Chondrocyte (in vitro differentiated cells): ENCODE data around the gene BCAT1. TPM values are rescaled to one million over a fixed set of nuclear protein-coding genes. Genes with fewer than 3 reads are reported as not detected.

Experiments
- DNase-seq: peaks from one replicate; pipeline ENCODE4 v3.0.0; 2021; ENCODE audit warnings: mixed read lengths, low spot score
- H3K27ac Mint-ChIP-seq: one replicate; pipeline ENCODE4 v1.8.0; 2021; ENCODE audit warnings: mild to moderate bottlenecking, moderate library complexity, mixed read lengths; ENCODE audit not compliant: unreplicated experiment
- H3K27me3 Mint-ChIP-seq: 2 replicates; pipeline ENCODE4 v1.8.0; 2021; ENCODE audit warnings: low read depth, mixed read lengths
- H3K36me3 Mint-ChIP-seq: 2 replicates; pipeline ENCODE4 v1.8.0; 2021; ENCODE audit warnings: low read depth, mixed read lengths
- H3K4me1 Mint-ChIP-seq: 2 replicates; pipeline ENCODE4 v1.8.0; 2021; ENCODE audit warnings: low read depth, mild to moderate bottlenecking, mixed read lengths
- H3K4me3 Mint-ChIP-seq: one replicate; pipeline ENCODE4 v1.8.0; 2021; ENCODE audit warnings: mild to moderate bottlenecking, moderate library complexity, mixed read lengths; ENCODE audit not compliant: unreplicated experiment
- H3K9me3 Mint-ChIP-seq: 2 replicates; pipeline ENCODE4 v1.8.0; 2021; ENCODE audit warnings: low read depth, mixed read lengths
- CTCF ChIP-seq: fragments of 200-600 bp; sonication (generic); IDR thresholded peaks from 2 replicates; pipeline ENCODE4 v1.5.0; 2021; ENCODE audit warnings: antibody characterized with exemption, mild to moderate bottlenecking, moderate library complexity
- total RNA-seq: library from RNA; stranded (reverse); gene quantifications from 3 replicates; pipeline ENCODE4 v1.2.1, GENCODE V29; 2021

BCAT1 gene
- total RNA-seq, 1 donor from 2014 or later: 240 TPM

GRCh38 chr12:24922090-24922489 is 26.8 kb downstream of the BCAT1 start:
- Mint-ChIP-seq H3K36me3 (no peaks in the 10 kb centered on the region), H3K4me1 (peaks cover 63% of the 10 kb centered on the region), H3K9me3 (no peaks in the 10 kb centered on the region), H3K27ac (peak overlapping the region; percentile 84), H3K4me3 (no peak overlapping the region), H3K27me3 (no peaks in the 10 kb centered on the region)
- DNase-seq: no peak
- no peak for TF ChIP-seq CTCF

GRCh38 chr12:24921251-24922038 is 27.5 kb downstream of the BCAT1 start:
- Mint-ChIP-seq H3K9me3 (no peaks in the 10 kb centered on the region), H3K4me1 (peaks cover 61% of the 10 kb centered on the region)

GRCh38 chr12:24920141-24920540 is 28.8 kb downstream of the BCAT1 start:
- no peak for DNase-seq
- no peak for TF ChIP-seq CTCF
- Mint-ChIP-seq H3K27me3 (no peaks in the 10 kb centered on the region), H3K27ac (peak overlapping the region; percentile 43), H3K4me1 (peaks cover 64% of the 10 kb centered on the region), H3K36me3 (peaks cover 1% of the 10 kb centered on the region), H3K9me3 (no peaks in the 10 kb centered on the region), H3K4me3 (no peak overlapping the region)

More at GRCh38 chr12:24921251-24922038, 27.5 kb downstream of the BCAT1 start:
- no peaks in the 10 kb centered on the region for H3K36me3 Mint-ChIP-seq
- no peak overlapping the region for H3K4me3 Mint-ChIP-seq
- TF ChIP-seq CTCF: no peak
- peak overlapping the region; percentile 84 for H3K27ac Mint-ChIP-seq
- no peaks in the 10 kb centered on the region for H3K27me3 Mint-ChIP-seq
- DNase-seq: no peak

GRCh38 chr12:24919346-24920001 is 29.4 kb downstream of the BCAT1 start:
- peaks cover 62% of the 10 kb centered on the region for H3K4me1 Mint-ChIP-seq
- H3K4me3 Mint-ChIP-seq: no peak overlapping the region
- no peaks in the 10 kb centered on the region for H3K27me3 Mint-ChIP-seq
- H3K9me3 Mint-ChIP-seq: no peaks in the 10 kb centered on the region
- no peak for DNase-seq
- peaks cover 1% of the 10 kb centered on the region for H3K36me3 Mint-ChIP-seq
- no peak for TF ChIP-seq CTCF
- H3K27ac Mint-ChIP-seq: peak overlapping the region; percentile 17

GRCh38 chr12:24918596-24918995 is 30.3 kb downstream of the BCAT1 start:
- Mint-ChIP-seq H3K27me3 (no peaks in the 10 kb centered on the region), H3K4me1 (peaks cover 63% of the 10 kb centered on the region), H3K9me3 (no peaks in the 10 kb centered on the region), H3K36me3 (peaks cover 4% of the 10 kb centered on the region), H3K4me3 (no peak overlapping the region), H3K27ac (no peak overlapping the region)
- DNase-seq: no peak
- TF ChIP-seq CTCF: no peak
